A673 (cell line): ENCODE results near the gene FKBP5. TPM values are rescaled to one million over a fixed set of nuclear protein-coding genes. Genes with fewer than 3 reads are reported as not detected.
"Not testable (repeated sequence)": the region's sequence is repeated elsewhere in the genome, so short reads cannot be mapped to it uniquely, and the experiment has no call there.

Source experiments
- BruUV-seq: library from RNA; stranded (reverse); fragments of 400-500 nt; replicated peaks from 2 replicates; lab custom pipeline; 2021; lab: Mats Ljungman, UMichigan
- CTCF ChIA-PET: fragments of 300-600 bp; sonication (Branson Sonifier 250); formaldehyde crosslinking; loops from one replicate; lab custom pipeline; 2022; ENCODE audit warnings: antibody characterized with exemption; lab: Charles Lee
- POLR2A ChIA-PET: fragments of 300-600 bp; sonication (Branson Sonifier 250); formaldehyde crosslinking; loops from one replicate; lab custom pipeline; 2022; ENCODE audit warnings: antibody characterized with exemption; ENCODE audit not compliant: low non-redundant PET; lab: Charles Lee
- DNase-seq: peaks from one replicate; pipeline ENCODE4 v3.0.0-alpha.2; 2015; ENCODE audit warnings: low spot score
- H3K27ac ChIP-seq: fragments of 200-600 bp; sonication (generic); 2 replicates; pipeline ENCODE4 v1.5.1; 2016; ENCODE audit warnings: mixed run types, low read depth, mild to moderate bottlenecking, mixed read lengths, antibody characterized with exemption, low read length; ENCODE audit not compliant: poor library complexity, severe bottlenecking
- H3K27me3 ChIP-seq: fragments of 200-600 bp; sonication (generic); replicated peaks from 2 replicates; pipeline ENCODE4 v1.6.1; 2017; ENCODE audit warnings: mixed run types, low read depth, mild to moderate bottlenecking, mixed read lengths, antibody characterized with exemption, low read length; ENCODE audit not compliant: insufficient read depth, poor library complexity
- H3K36me3 ChIP-seq: fragments of 200-600 bp; sonication (generic); 2 replicates; pipeline ENCODE4 v1.6.1; 2016; ENCODE audit warnings: mixed run types, mild to moderate bottlenecking, mixed read lengths, antibody characterized with exemption, low read length; ENCODE audit not compliant: insufficient read depth, poor library complexity, severe bottlenecking
- H3K4me1 ChIP-seq: fragments of 200-600 bp; sonication (generic); 2 replicates; pipeline ENCODE4 v1.6.1; 2017; ENCODE audit warnings: mixed run types, mild to moderate bottlenecking, mixed read lengths, antibody characterized with exemption, low read length; ENCODE audit not compliant: insufficient read depth, poor library complexity, severe bottlenecking
- H3K4me3 ChIP-seq: fragments of 200-600 bp; sonication (generic); 2 replicates; pipeline ENCODE4 v1.5.1; 2016; ENCODE audit warnings: low read depth, mixed run types, mild to moderate bottlenecking, mixed read lengths, low read length; ENCODE audit not compliant: poor library complexity, severe bottlenecking
- H3K9me3 ChIP-seq: fragments of 200-600 bp; sonication (generic); 2 replicates; pipeline ENCODE4 v1.6.1; 2016; ENCODE audit warnings: mixed run types, low read depth, mild to moderate bottlenecking, mixed read lengths, antibody characterized with exemption, low read length; ENCODE audit not compliant: poor library complexity, severe bottlenecking
- EZH2 ChIP-seq: fragments of 200-600 bp; sonication (generic); IDR thresholded peaks from 2 replicates; pipeline ENCODE4 v1.6.1; 2017; ENCODE audit warnings: borderline replicate concordance, low read depth, mild to moderate bottlenecking, mixed read lengths, antibody characterized with exemption, low read length; ENCODE audit not compliant: poor library complexity, severe bottlenecking
- intact Hi-C: fragments of 100-400 bp; cut with micrococcal nuclease; formaldehyde crosslinking; loops from one replicate; pipeline ENCODE4 v1.10.0; 2022; ENCODE audit not compliant: unreplicated experiment
- total RNA-seq: library from RNA; stranded (reverse); gene quantifications from 2 replicates; pipeline ENCODE4 v1.2.3, GENCODE V29; 2021
- TF ChIP-seq, protein P1 (sequence below): fragments of 300-800, 200-600 bp; sonication (generic); conservative IDR thresholded peaks from 2 replicates; pipeline ENCODE4 v1.5.1; 2017; ENCODE audit warnings: low read depth, mild to moderate bottlenecking, antibody characterized with exemption, low read length, moderate library complexity, mixed read lengths

The FKBP5 gene
- total RNA-seq, 1 experiment from 2014 or later, result 20.4 TPM

DNA sequence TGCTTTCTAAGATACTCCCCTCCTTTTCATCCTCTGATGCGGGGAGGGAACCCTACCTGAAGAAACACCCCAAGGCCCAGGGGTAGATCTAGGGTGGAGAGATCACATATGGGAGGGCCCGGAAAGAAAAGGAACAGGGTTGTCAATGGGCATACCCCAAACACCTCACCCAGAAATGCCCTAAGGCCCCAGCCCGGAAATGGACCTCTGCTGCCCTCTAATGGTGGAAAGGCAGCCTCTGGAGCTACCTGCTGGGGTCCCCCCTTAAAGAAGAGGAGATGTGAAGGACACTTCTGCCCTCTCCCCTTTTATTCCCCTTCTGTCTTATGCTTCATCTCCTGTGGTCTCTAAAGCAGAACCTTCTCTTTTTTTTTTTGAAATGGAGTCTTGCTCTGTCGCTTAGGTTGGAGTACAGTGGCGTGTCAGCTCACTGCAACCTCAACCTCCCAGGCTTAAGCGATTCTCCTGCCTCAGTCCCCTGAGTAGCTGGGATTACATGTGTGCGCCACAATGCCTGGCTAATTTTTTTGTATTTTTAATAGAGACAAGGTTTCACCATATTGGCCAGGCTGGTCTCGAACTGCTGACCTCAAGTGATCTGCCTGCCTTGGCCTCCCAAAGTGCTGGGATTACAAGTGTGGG is 47.7 kb upstream of the FKBP5 start:
- ChIA-PET CTCF (interaction anchor here (0.5 to 2.9 kb wide), 12 partner anchors 9 to 299 kb away, joined by 3 to 52 read pairs (median 6); partner anchors contain the start of gene FKBP5), POLR2A (no interaction called here)
- H3K4me3 ChIP-seq, result no peak overlapping the region
- no peaks in the 10 kb centered on the region for H3K27me3 ChIP-seq
- H3K9me3 ChIP-seq, result no peaks in the 10 kb centered on the region
- no peak for TF ChIP-seq EZH2
- TF ChIP-seq, protein P1, sequence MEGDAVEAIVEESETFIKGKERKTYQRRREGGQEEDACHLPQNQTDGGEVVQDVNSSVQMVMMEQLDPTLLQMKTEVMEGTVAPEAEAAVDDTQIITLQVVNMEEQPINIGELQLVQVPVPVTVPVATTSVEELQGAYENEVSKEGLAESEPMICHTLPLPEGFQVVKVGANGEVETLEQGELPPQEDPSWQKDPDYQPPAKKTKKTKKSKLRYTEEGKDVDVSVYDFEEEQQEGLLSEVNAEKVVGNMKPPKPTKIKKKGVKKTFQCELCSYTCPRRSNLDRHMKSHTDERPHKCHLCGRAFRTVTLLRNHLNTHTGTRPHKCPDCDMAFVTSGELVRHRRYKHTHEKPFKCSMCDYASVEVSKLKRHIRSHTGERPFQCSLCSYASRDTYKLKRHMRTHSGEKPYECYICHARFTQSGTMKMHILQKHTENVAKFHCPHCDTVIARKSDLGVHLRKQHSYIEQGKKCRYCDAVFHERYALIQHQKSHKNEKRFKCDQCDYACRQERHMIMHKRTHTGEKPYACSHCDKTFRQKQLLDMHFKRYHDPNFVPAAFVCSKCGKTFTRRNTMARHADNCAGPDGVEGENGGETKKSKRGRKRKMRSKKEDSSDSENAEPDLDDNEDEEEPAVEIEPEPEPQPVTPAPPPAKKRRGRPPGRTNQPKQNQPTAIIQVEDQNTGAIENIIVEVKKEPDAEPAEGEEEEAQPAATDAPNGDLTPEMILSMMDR, result peak; percentile 92
- intact Hi-C loops, result loop anchor here (1.0 to 10.0 kb wide), 2 partner anchors 153 to 358 kb away; no protein-coding TSS in a partner anchor
- no TSS peak for BruUV-seq
- no peak overlapping the region for H3K27ac ChIP-seq
- H3K4me1 ChIP-seq, result peaks cover 17% of the 10 kb centered on the region
- peak; percentile 86 for DNase-seq
- H3K36me3 ChIP-seq, result no peaks in the 10 kb centered on the region

DNA sequence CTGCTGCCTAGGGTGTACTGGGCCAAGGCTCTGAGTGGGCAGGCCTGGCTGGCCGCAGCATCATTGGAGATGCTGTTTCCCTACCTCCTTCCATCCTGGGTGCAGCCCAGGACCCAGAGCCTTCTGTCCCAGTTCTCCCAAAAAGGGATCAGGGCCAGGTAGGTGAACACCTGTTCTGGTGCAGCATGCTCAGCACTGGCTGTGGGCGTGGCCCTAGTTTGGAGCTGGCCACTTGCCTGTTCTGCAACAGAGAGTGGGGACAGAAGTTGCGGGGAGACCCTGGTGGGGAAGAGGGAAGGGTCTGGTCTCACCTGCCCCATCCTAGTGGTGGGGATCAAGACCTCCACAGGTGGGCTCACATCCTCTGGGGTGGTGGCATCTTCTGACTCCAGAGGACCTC is 46.7 kb upstream of the FKBP5 start:
- ChIA-PET CTCF (interaction anchor here (1.6 to 2.6 kb wide), 2 partner anchors 148 to 151 kb away, joined by 10 to 15 read pairs; no protein-coding TSS in a partner anchor), POLR2A (interaction anchor here (0.7 kb wide), 1 partner anchor 423 kb away, joined by 3 read pairs; no protein-coding TSS in a partner anchor)
- H3K4me3 ChIP-seq, result no peak overlapping the region
- no peaks in the 10 kb centered on the region for H3K36me3 ChIP-seq
- peaks cover 21% of the 10 kb centered on the region for H3K4me1 ChIP-seq
- no peak for DNase-seq
- intact Hi-C loops, result loop anchor here (10.0 kb wide), 1 partner anchor 359 kb away; no protein-coding TSS in a partner anchor
- no peak for TF ChIP-seq EZH2
- TF ChIP-seq, protein P1, result no peak
- no peak overlapping the region for H3K27ac ChIP-seq
- no peaks in the 10 kb centered on the region for H3K27me3 ChIP-seq
- no TSS peak for BruUV-seq
- no peaks in the 10 kb centered on the region for H3K9me3 ChIP-seq

DNA sequence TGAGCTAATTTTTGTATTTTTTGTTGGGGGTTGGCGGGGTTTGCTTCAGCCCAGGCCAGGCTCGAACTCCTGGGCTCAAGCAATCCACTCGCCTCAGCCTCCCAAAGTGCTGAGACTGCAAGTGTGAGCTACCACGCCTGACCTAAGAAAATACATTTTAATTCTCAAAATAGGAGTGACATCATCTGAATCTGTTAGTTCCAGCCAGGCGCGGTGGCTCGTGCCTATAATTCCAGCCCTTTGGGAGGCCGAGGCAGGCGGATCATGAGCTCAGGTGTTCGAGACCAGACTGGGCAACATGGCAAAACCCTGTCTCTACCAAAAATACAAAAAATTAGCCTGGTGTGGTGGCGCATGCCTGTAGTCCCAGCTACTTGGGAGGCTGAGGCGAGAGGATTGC is 45.6 kb upstream of the FKBP5 start:
- intact Hi-C loops, result loop anchor here (10.0 kb wide), 1 partner anchor 360 kb away; no protein-coding TSS in a partner anchor
- CTCF ChIA-PET, result interaction anchor here (0.6 kb wide), 1 partner anchor 198 kb away, joined by 4 read pairs; no protein-coding TSS in a partner anchor
- H3K27me3 ChIP-seq, H3K36me3 ChIP-seq, DNase-seq, BruUV-seq, H3K9me3 ChIP-seq, H3K4me3 ChIP-seq, H3K27ac ChIP-seq, POLR2A ChIA-PET: not testable (repeated sequence)
- H3K4me1 ChIP-seq, result peaks cover 14% of the 10 kb centered on the region
